ENCODE measurements around the gene APBB3.

APBB3 gene

GRCh38 chr5:140574165-140574564 is 9.8 kb upstream of the APBB3 start:
- no peak for DNase-seq

- DNase-seq, result no peak
These were observed 9.3 kb upstream of the APBB3 start for GRCh38 chr5:140573683-140574082.

- DNase-seq, result no peak
These were observed 6.7 kb upstream of the APBB3 start for GRCh38 chr5:140571105-140571504.

- DNase-seq, result no peak
These were observed 6.1 kb upstream of the APBB3 start for GRCh38 chr5:140570488-140570887.

GRCh38 chr5:140570058-140570457 is 5.7 kb upstream of the APBB3 start:
- no peak for DNase-seq

- DNase-seq, result no peak
These were observed 4.8 kb upstream of the APBB3 start for GRCh38 chr5:140569197-140569596.

GRCh38 chr5:140568443-140569063 is 4.2 kb upstream of the APBB3 start:
- DNase-seq, result no peak

- no peak for DNase-seq
These were observed 3.5 kb upstream of the APBB3 start for GRCh38 chr5:140567871-140568270.

GRCh38 chr5:140567136-140567818 is 2.9 kb upstream of the APBB3 start:
- no peak for DNase-seq

GRCh38 chr5:140566665-140567064 is 2.3 kb upstream of the APBB3 start:
- DNase-seq, result no peak

GRCh38 chr5:140565780-140566095 is 1.3 kb upstream of the APBB3 start:
- DNase-seq, result no peak

- DNase-seq, result no peak
These were observed 804 bp upstream of the APBB3 start for GRCh38 chr5:140565024-140565779.

GRCh38 chr5:140563596-140563995 is 802 bp downstream of the APBB3 start:
- DNase-seq, result no peak

GRCh38 chr5:140561753-140562523 is 2.5 kb downstream of the APBB3 start:
- no peak for DNase-seq

GRCh38 chr5:140560227-140560626 is 4.2 kb downstream of the APBB3 start:
- no peak for DNase-seq

GRCh38 chr5:140558542-140558941 is 5.9 kb downstream of the APBB3 start:
- DNase-seq, result no peak

- no peak for DNase-seq
These were observed 6.4 kb downstream of the APBB3 start for GRCh38 chr5:140557965-140558364.

- DNase-seq, result peak; percentile 75 to 79
These were observed 7.1 kb downstream of the APBB3 start, which contains the start of gene SRA1 for GRCh38 chr5:140557136-140557805. TSS of gene SRA1 (minus strand) at chr5:140557473. CDS start at chr5:140557452, 21 bp downstream.

- peak in 1 of 2 experiments; percentile 21 for DNase-seq
These were observed 8.0 kb downstream of the APBB3 start for GRCh38 chr5:140556438-140556837.

GRCh38 chr5:140555747-140556312 is 8.6 kb downstream of the APBB3 start:
- peak in 1 of 2 experiments; percentile 14 for DNase-seq

GRCh38 chr5:140554454-140554853 is 9.9 kb downstream of the APBB3 start:
- DNase-seq, result no peak

- peak in 1 of 2 experiments; percentile 13 for DNase-seq
These were observed 10.7 kb downstream of the APBB3 start for GRCh38 chr5:140553657-140554056.
